ENCODE data around the gene MPZL2.

- TF ChIP-seq EZH2phosphoT487 (IDR thresholded peaks at IDR 0.05; ENCODE audit: low read depth): no peak
- TF ChIP-seq CTCF (IDR thresholded peaks at IDR 0.05; ENCODE audit: low read depth, low read length): no peak
These were observed 40.5 kb downstream of the MPZL2 start for GRCh38 chr11:118223570-118223969.
